Measurements from ENCODE around the gene IL17RD. TPM values are rescaled to one million over a fixed set of nuclear protein-coding genes. Genes with fewer than 3 reads are reported as not detected.

The IL17RD gene
- total RNA-seq, 2 experiments from 2014 or later: 0.05 TPM; not detected in 1

DNA sequence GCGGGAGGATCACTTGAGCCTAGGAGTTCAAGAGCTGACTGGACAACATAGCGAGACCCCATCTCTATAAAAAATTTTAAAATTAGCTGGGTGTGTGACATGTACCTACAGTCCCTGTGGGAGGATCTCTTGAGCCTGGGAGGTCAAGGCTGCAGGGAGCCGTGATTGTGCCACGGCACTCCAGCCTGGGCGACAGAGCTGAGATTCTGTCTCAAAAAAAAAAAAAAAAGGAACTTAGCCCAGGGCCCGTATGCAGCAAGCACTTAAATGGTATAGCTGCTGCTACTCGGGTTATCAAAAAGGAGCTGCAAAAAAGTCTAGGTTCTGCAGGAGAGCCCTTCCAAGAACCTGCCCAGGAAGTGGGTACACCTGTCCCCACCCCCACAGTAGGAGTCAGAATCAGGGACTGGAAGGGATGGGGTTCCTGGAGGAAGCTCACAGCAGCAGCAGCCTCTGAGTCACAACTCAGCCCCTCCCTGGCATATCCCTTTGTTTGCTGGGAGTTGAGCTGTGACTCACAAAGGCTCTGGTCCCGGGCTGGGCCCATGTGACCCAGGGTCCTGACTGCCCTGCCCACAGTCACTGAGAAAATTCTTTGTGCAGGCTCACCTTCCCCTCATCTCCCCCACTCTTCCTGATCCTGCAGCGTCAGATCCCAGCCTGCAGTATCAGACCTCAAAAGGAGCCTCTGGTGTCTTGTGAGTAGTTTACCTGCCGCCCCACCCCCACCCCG, 104.9 kb downstream of the IL17RD start, which contains the start of gene SPATA12:
Gene SPATA12, plus strand, starts transcription at position 576 of the 733 bp plus-strand sequence. CDS start 13,031 bp downstream, outside the sequence.
- no peak for DNase-seq
- Mint-ChIP-seq H3K4me1 (peaks cover 4% of the 10 kb centered on the region), H3K27ac (no peak within 1 kb of the TSS), H3K9me3 (no peaks in the 10 kb centered on the region), H3K27me3 (peaks cover 12% of the 10 kb centered on the region), H3K4me3 (no peak within 1 kb of the TSS), H3K36me3 (ENCODE audit: low read depth) (no peaks in the 10 kb centered on the region)
- CTCF ChIA-PET: no interaction called here
- POLR2A ChIA-PET: no interaction called here

DNA sequence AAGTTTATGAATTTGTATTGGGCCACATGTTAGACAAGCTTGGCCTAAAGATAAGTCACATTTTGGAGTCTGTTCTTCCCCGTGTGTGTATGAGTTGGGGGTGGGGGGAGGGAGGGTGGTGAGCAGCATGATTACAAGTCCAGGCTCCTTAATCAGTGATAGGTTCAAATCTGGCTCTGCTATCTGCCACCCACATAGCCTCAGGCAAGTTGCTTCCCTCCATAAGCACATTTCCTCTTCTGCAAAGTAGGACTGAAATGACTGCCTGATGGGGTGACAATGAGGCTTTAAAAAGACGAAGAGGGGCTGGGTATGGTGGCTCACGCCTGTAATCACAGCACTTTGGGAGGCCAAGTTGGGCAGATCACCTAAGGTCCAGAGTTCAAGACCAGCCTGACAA, 105.7 kb downstream of the IL17RD start:
- DNase-seq: no peak
- Mint-ChIP-seq H3K36me3 (ENCODE audit: low read depth) (no peaks in the 10 kb centered on the region), H3K9me3 (no peaks in the 10 kb centered on the region), H3K27me3 (peaks cover 12% of the 10 kb centered on the region), H3K4me1 (peaks cover 4% of the 10 kb centered on the region), H3K4me3 (no peak overlapping the region), H3K27ac (no peak overlapping the region)
- CTCF ChIA-PET: no interaction called here
- POLR2A ChIA-PET: no interaction called here

DNA sequence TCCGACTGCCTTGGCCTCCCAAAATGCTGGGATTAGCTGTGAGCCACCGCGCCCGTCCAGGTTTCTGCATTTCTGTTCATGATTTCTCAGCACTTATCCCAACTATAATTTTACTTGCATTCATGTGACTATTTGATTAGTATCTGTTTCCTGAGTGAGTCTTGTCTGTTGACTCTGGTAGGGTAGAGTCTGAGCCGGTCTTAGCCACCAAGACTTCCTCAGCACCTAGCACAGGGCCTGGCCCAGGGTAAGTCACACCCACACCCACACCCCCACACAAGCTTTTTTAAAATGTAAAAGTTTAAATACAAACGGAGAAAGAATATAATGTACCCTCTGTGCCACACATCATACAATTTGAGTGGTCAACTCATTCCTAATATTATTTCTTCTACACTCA, 107.8 kb downstream of the IL17RD start:
- no peaks in the 10 kb centered on the region for H3K9me3 Mint-ChIP-seq
- no peak overlapping the region for H3K27ac Mint-ChIP-seq
- CTCF ChIA-PET: no interaction called here
- POLR2A ChIA-PET: no interaction called here
- DNase-seq: no peak
- H3K36me3 Mint-ChIP-seq (ENCODE audit: low read depth): no peaks in the 10 kb centered on the region
- H3K4me1 Mint-ChIP-seq: peaks cover 4% of the 10 kb centered on the region
- no peak overlapping the region for H3K4me3 Mint-ChIP-seq
- H3K27me3 Mint-ChIP-seq: peaks cover 9% of the 10 kb centered on the region

DNA sequence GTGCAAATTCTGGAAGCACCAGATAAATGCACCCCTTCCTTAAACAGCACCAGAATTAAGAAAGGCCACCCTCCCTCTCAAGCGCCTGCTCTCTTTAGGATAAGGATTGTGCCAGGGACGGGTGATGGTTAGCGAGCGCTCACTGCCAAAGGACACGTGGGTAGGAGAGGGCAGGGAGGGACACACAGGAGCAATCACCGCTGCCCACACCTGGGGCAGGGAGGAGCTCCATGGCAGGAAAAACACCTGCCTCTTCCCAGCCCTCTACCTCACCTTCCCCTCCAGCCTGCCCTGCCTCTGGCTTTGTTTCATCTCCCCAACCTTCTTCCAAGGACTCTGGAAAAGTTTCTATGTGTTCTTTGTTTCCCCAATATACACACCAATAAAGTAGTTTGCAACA, 112.0 kb downstream of the IL17RD start:
- DNase-seq: no peak
- no peak overlapping the region for H3K4me3 Mint-ChIP-seq
- no peaks in the 10 kb centered on the region for H3K9me3 Mint-ChIP-seq
- ChIA-PET POLR2A (no interaction called here), CTCF (no interaction called here)
- no peak overlapping the region for H3K27ac Mint-ChIP-seq
- no peaks in the 10 kb centered on the region for H3K36me3 Mint-ChIP-seq (ENCODE audit: low read depth)
- peaks cover 13% of the 10 kb centered on the region for H3K27me3 Mint-ChIP-seq
- H3K4me1 Mint-ChIP-seq: no peaks in the 10 kb centered on the region

DNA sequence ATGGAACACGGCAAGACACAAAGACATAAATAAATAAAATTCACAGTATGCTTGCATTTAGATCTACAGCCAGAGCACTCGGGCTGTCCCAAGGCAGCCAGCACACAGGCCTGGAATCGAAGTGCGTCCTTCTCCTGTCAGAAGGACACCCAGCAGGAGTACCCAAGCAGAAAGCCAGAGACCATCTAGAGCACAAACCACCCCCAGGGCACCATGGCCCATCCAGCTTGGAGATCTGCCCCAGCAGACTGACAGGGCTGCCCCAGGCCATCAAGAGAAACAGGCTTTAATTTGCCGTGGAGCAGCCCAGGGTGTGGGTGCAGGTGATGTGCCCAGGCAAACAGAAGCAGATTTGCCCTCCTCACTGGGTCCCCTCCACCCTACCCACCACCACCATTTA, 112.5 kb downstream of the IL17RD start:
- no peaks in the 10 kb centered on the region for H3K4me1 Mint-ChIP-seq
- H3K27ac Mint-ChIP-seq: no peak overlapping the region
- no peak for DNase-seq
- CTCF ChIA-PET: no interaction called here
- H3K9me3 Mint-ChIP-seq: no peaks in the 10 kb centered on the region
- H3K27me3 Mint-ChIP-seq: peaks cover 13% of the 10 kb centered on the region
- no peak overlapping the region for H3K4me3 Mint-ChIP-seq
- POLR2A ChIA-PET: interaction anchor here (0.6 kb wide), 1 partner anchor 1545 kb away, joined by 3 read pairs; no protein-coding TSS in a partner anchor
- H3K36me3 Mint-ChIP-seq (ENCODE audit: low read depth): no peaks in the 10 kb centered on the region

DNA sequence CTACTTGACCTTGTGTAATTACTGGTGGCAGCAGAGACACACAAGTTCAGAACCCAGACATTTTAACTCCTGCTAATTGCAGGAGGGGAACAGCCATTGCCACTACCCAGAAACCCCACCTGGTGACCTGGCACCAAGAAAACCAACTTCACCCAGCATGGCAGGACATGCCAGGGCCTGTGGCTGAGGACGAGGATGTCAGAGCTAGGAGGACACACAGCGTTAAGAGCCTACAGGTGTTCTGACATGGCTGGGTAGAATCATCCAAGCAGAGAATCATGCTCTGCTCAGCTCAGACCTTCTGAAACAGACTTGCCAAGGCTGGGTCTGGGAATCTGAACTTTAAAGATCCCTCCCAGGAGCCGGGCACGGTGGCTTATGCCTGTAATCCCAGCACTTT, 116.4 kb downstream of the IL17RD start:
- no peaks in the 10 kb centered on the region for H3K4me1 Mint-ChIP-seq
- ChIA-PET CTCF (no interaction called here), POLR2A (no interaction called here)
- no peaks in the 10 kb centered on the region for H3K36me3 Mint-ChIP-seq (ENCODE audit: low read depth)
- H3K27me3 Mint-ChIP-seq: peaks cover 9% of the 10 kb centered on the region
- H3K9me3 Mint-ChIP-seq: no peaks in the 10 kb centered on the region
- H3K4me3 Mint-ChIP-seq: no peak overlapping the region
- no peak for DNase-seq
- H3K27ac Mint-ChIP-seq: no peak overlapping the region

DNA sequence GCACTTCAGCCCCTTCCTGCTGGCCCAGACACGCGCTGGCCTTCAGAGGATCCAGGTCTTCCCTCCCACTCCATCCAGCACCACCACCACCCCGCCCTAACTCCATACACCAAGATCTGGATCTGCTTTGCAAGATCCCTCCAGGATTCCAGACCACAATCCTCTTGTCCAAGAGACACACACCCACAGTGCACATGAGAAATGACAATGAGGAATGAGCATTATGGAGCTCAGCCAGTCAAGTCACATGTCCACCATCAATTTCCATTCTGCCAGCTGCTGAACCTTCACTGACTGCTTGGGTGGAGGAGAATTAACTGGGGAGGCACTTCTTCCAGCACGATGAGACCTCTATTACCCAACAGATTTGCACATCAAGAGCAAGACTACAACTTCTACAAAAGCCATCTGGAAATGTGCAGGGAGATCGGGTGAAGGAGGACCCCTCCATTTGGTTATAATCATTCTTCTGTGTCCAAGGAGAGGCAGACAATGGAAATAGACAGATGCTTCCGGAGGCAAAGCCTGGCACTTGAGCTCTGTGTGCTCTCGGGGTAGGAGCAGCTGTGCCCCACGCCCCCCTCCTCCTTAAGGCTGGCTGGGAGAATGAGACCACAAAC, 117.0 kb downstream of the IL17RD start:
- H3K4me1 Mint-ChIP-seq: no peaks in the 10 kb centered on the region
- CTCF ChIA-PET: no interaction called here
- H3K4me3 Mint-ChIP-seq: no peak overlapping the region
- H3K27ac Mint-ChIP-seq: no peak overlapping the region
- no peak for DNase-seq
- no peaks in the 10 kb centered on the region for H3K36me3 Mint-ChIP-seq (ENCODE audit: low read depth)
- peaks cover 6% of the 10 kb centered on the region for H3K27me3 Mint-ChIP-seq
- H3K9me3 Mint-ChIP-seq: no peaks in the 10 kb centered on the region
- POLR2A ChIA-PET: no interaction called here

DNA sequence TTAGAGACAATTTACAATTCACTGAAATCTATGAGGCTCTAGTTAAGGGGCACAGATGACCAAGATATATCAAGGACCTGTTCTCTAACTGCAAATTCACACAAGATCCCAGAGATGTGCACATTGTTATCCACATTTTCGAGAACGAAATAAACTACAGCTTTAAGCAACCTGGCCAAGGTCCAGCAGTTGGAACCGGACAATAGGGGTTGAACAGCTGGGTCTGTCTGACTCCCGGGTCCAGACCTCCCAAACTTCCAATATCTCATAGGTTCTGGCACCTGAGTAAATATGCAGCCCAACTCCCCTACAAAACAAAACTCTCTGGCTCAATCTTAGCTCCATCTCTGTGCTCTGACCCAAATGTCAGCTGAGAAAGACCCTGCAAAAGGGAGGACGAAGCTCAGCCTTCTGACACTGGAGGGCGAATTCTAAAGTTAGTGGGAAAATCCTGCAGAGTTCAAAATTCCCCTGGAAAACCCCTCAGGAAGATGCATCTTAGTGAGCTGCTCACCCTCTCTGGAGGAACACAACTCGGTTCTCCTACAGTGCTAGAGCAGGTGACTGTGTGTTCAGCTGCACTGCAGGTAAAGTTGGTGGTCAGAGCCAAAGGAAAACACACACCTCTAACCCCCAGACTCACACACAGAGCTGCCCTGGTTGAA, 118.9 kb downstream of the IL17RD start:
- Mint-ChIP-seq H3K27me3 (peaks cover 12% of the 10 kb centered on the region), H3K27ac (no peak overlapping the region), H3K9me3 (no peaks in the 10 kb centered on the region), H3K4me1 (no peaks in the 10 kb centered on the region), H3K4me3 (no peak overlapping the region), H3K36me3 (ENCODE audit: low read depth) (no peaks in the 10 kb centered on the region)
- ChIA-PET POLR2A (no interaction called here), CTCF (no interaction called here)
- DNase-seq: no peak

DNA sequence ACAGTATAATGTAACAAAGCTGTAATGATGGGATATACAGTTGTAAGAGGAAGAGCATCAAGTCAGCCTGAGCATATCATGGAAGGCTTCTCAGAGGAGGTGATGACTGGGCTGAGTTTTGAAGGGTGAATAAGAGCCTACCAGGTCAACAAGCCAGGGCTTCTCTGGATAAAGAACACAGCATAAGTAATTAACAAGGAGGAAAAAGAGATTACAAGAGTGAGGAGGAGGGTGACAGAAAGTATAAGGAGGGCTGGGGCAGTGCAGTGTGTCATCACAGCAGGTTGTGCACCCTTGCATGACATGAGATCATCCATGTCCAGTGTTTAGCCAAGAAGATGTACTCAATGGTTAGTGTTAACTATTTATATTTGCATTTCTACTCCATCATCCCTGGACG, 121.6 kb downstream of the IL17RD start:
- H3K9me3 Mint-ChIP-seq: no peaks in the 10 kb centered on the region
- CTCF ChIA-PET: no interaction called here
- no peak overlapping the region for H3K27ac Mint-ChIP-seq
- POLR2A ChIA-PET: no interaction called here
- H3K4me3 Mint-ChIP-seq: no peak overlapping the region
- H3K27me3 Mint-ChIP-seq: peaks cover 27% of the 10 kb centered on the region
- H3K36me3 Mint-ChIP-seq (ENCODE audit: low read depth): no peaks in the 10 kb centered on the region
- no peak for DNase-seq
- peaks cover 2% of the 10 kb centered on the region for H3K4me1 Mint-ChIP-seq

DNA sequence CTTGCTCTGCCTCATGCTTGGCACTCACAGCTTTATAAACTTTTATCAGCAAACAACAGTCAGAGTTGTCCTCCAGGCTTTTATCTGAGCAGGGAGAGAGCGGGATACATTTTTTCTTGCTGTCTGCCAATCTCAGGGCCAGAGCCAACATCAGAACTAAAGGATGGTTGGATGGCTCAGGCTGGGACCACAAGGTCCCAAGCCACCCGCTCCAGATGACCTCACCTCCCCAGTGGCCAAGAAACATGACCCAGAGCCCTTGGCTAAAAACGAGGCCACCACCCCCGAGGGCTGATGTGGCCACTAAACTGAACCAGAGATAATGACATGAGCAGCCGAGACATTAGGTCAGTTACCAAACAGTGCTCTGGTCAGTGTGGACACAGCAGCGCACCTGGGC, 123.5 kb downstream of the IL17RD start:
- ChIA-PET CTCF (interaction anchor here (0.8 kb wide), 1 partner anchor 58 kb away, joined by 3 read pairs; no protein-coding TSS in a partner anchor), POLR2A (no interaction called here)
- DNase-seq: no peak
- Mint-ChIP-seq H3K27ac (no peak overlapping the region), H3K4me1 (peaks cover 2% of the 10 kb centered on the region), H3K27me3 (peaks cover 27% of the 10 kb centered on the region), H3K9me3 (no peaks in the 10 kb centered on the region), H3K36me3 (ENCODE audit: low read depth) (no peaks in the 10 kb centered on the region), H3K4me3 (no peak overlapping the region)

Other genes starting within 250 kb of the IL17RD start
- gene SPATA12, start 104.7 kb downstream of the IL17RD start, total RNA-seq: not detected
- under 1 TPM; 0.23 to 0.98 TPM for gene HESX1, start 34.6 kb upstream of the IL17RD start, total RNA-seq
- 10 to 100 TPM; 32.5 to 33.2 TPM for gene APPL1, start 62.4 kb upstream of the IL17RD start, total RNA-seq
- gene ASB14, start 127.3 kb upstream of the IL17RD start, total RNA-seq: not detected

All from activated CD4-positive, alpha-beta memory T cell treated with anti-CD3 and anti-CD28 coated beads, Interleukin-2, amount 10 ng/mL, durations not matched to agents 7 days and 5 days (primary cell).